ENCODE results near the gene ANKRD50.

Gene ANKRD50

GRCh38 chr4:124647599-124647998 lies 64.9 kb downstream of the ANKRD50 start:
- H4K20me1 ChIP-seq (ENCODE audit: insufficient read depth, low read length): no peaks in the 10 kb centered on the region
- no peak overlapping the region for H3K27ac ChIP-seq (ENCODE audit: low read length)
- DNase-seq: no peak
- H3K9me2 ChIP-seq (replicated peaks; ENCODE audit: insufficient read depth, low read length): no peaks in the 10 kb centered on the region
- no peaks in the 10 kb centered on the region for H3K9me3 ChIP-seq (replicated peaks; ENCODE audit: insufficient read depth, low read length)
- H3K4me3 ChIP-seq (ENCODE audit: low read length): no peak overlapping the region
- H3K4me1 ChIP-seq (ENCODE audit: low read length): peaks cover 20% of the 10 kb centered on the region
- H3K79me2 ChIP-seq (ENCODE audit: low read length): no peaks in the 10 kb centered on the region
- no peak overlapping the region for H3K4me2 ChIP-seq (ENCODE audit: low read depth, low read length)
- H3K27me3 ChIP-seq (replicated peaks; ENCODE audit: insufficient read depth, low read length): no peaks in the 10 kb centered on the region
- no peak overlapping the region for H3K9ac ChIP-seq (ENCODE audit: low read length)
- peaks cover 12% of the 10 kb centered on the region for H3F3A ChIP-seq (ENCODE audit: insufficient read depth, low read length)
- H3K36me3 ChIP-seq (replicated peaks; ENCODE audit: insufficient read depth, low read length): no peaks in the 10 kb centered on the region
- TF ChIP-seq, protein P1, sequence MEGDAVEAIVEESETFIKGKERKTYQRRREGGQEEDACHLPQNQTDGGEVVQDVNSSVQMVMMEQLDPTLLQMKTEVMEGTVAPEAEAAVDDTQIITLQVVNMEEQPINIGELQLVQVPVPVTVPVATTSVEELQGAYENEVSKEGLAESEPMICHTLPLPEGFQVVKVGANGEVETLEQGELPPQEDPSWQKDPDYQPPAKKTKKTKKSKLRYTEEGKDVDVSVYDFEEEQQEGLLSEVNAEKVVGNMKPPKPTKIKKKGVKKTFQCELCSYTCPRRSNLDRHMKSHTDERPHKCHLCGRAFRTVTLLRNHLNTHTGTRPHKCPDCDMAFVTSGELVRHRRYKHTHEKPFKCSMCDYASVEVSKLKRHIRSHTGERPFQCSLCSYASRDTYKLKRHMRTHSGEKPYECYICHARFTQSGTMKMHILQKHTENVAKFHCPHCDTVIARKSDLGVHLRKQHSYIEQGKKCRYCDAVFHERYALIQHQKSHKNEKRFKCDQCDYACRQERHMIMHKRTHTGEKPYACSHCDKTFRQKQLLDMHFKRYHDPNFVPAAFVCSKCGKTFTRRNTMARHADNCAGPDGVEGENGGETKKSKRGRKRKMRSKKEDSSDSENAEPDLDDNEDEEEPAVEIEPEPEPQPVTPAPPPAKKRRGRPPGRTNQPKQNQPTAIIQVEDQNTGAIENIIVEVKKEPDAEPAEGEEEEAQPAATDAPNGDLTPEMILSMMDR (IDR thresholded peaks at IDR 0.05; ENCODE audit: low read length): no peak
- TF ChIP-seq EZH2phosphoT487 (IDR thresholded peaks at IDR 0.05; ENCODE audit: low read length) (no peak), EZH2 (optimal IDR thresholded peaks at IDR 0.05; ENCODE audit: low read depth, low read length) (no peak)
- no peak overlapping the region for H2AFZ ChIP-seq (ENCODE audit: low read length)

GRCh38 chr4:124644621-124645020 lies 67.9 kb downstream of the ANKRD50 start:
- Histone ChIP-seq H2AFZ (ENCODE audit: low read length) (no peak overlapping the region), H3K27me3 (replicated peaks; ENCODE audit: insufficient read depth, low read length) (no peaks in the 10 kb centered on the region), H3K36me3 (replicated peaks; ENCODE audit: insufficient read depth, low read length) (no peaks in the 10 kb centered on the region), H3K4me2 (ENCODE audit: low read depth, low read length) (no peak overlapping the region), H3K4me1 (ENCODE audit: low read length) (peaks cover 29% of the 10 kb centered on the region), H3K9ac (ENCODE audit: low read length) (no peak overlapping the region), H3K9me2 (replicated peaks; ENCODE audit: insufficient read depth, low read length) (no peaks in the 10 kb centered on the region), H3K9me3 (replicated peaks; ENCODE audit: insufficient read depth, low read length) (no peaks in the 10 kb centered on the region), H3F3A (ENCODE audit: insufficient read depth, low read length) (peaks cover 22% of the 10 kb centered on the region), H3K79me2 (ENCODE audit: low read length) (no peaks in the 10 kb centered on the region), H3K4me3 (ENCODE audit: low read length) (no peak overlapping the region), H3K27ac (ENCODE audit: low read length) (no peak overlapping the region), H4K20me1 (ENCODE audit: insufficient read depth, low read length) (no peaks in the 10 kb centered on the region)
- TF ChIP-seq, protein P1 (IDR thresholded peaks at IDR 0.05; ENCODE audit: low read length): no peak
- no peak for TF ChIP-seq EZH2 (optimal IDR thresholded peaks at IDR 0.05; ENCODE audit: low read depth, low read length)
- no peak for DNase-seq

DNA sequence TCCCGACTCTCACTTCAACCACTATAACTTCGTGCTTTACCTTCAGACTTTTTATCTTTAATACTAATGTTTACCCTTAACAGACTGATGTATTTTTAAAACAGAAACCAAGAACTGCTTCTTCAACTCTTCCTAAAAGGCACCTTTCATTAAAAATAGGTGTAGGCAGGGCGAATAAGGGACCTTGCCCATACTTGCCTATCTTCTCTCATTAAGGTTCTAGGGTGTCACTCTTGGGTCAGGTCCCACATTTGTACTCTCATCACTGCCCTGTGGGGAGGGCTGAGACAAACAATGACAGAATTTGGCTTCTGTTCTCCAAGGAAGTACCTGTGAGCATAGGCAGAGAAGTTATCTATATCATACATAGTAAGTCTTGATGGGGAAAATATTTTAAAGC lies 69.7 kb downstream of the ANKRD50 start:
- Histone ChIP-seq H3K27ac (ENCODE audit: low read length) (peak overlapping the region; percentile 54), H3K4me2 (ENCODE audit: low read depth, low read length) (peak overlapping the region; percentile 42), H3K27me3 (replicated peaks; ENCODE audit: insufficient read depth, low read length) (no peaks in the 10 kb centered on the region), H3K9me2 (replicated peaks; ENCODE audit: insufficient read depth, low read length) (no peaks in the 10 kb centered on the region), H3K79me2 (ENCODE audit: low read length) (no peaks in the 10 kb centered on the region), H4K20me1 (ENCODE audit: insufficient read depth, low read length) (no peaks in the 10 kb centered on the region), H2AFZ (ENCODE audit: low read length) (peak overlapping the region; percentile 9), H3K36me3 (replicated peaks; ENCODE audit: insufficient read depth, low read length) (no peaks in the 10 kb centered on the region), H3K9ac (ENCODE audit: low read length) (peak overlapping the region; percentile 16; the same call in 1 of the 2 replicates), H3K9me3 (replicated peaks; ENCODE audit: insufficient read depth, low read length) (no peaks in the 10 kb centered on the region), H3F3A (ENCODE audit: insufficient read depth, low read length) (peaks cover 22% of the 10 kb centered on the region), H3K4me1 (ENCODE audit: low read length) (peaks cover 29% of the 10 kb centered on the region), H3K4me3 (ENCODE audit: low read length) (peak overlapping the region; percentile 18; the same call in 1 of the 2 replicates)
- TF ChIP-seq, protein P1 (IDR thresholded peaks at IDR 0.05; ENCODE audit: low read length): no peak
- TF ChIP-seq EZH2phosphoT487 (IDR thresholded peaks at IDR 0.05; ENCODE audit: low read length): no peak
- no peak for TF ChIP-seq EZH2 (optimal IDR thresholded peaks at IDR 0.05; ENCODE audit: low read depth, low read length)
- DNase-seq: peak; percentile 77
